ENCODE results near the gene ANKLE2.

DNA sequence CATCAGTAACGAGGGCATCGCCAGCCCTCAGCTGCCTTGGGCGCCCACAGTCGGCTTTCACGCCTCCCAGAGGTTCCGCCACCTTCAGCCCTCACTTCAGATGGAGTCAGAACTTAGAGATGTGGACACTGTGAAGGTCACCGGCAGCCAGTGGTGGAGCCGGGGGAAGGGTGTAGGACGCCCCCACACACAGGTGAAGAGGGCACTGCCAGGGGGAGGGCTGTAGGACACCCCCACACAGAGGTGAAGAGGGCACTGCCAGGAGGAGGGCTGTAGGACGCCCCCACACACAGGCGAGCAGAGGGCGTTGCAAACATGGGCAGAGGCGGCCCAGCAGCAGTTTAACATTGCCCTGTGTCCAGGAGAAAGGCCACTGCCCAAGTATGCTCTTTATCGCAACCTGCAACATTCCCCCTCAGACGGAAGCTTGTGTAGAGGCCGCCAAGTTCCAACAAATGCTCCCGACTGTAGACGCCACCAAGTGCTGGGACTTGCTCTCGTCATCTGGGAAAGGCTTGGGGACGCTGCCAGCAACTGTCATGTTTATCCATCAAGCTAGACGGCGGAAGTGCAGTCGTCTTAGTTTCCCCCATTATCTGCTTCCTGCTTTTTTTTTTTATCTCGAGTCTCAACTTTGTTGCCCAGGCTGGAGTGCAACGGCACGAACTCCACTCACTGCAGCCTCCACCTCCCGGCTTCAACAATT, 4.9 kb upstream of the ANKLE2 start:
- TF ChIP-seq, protein P1, sequence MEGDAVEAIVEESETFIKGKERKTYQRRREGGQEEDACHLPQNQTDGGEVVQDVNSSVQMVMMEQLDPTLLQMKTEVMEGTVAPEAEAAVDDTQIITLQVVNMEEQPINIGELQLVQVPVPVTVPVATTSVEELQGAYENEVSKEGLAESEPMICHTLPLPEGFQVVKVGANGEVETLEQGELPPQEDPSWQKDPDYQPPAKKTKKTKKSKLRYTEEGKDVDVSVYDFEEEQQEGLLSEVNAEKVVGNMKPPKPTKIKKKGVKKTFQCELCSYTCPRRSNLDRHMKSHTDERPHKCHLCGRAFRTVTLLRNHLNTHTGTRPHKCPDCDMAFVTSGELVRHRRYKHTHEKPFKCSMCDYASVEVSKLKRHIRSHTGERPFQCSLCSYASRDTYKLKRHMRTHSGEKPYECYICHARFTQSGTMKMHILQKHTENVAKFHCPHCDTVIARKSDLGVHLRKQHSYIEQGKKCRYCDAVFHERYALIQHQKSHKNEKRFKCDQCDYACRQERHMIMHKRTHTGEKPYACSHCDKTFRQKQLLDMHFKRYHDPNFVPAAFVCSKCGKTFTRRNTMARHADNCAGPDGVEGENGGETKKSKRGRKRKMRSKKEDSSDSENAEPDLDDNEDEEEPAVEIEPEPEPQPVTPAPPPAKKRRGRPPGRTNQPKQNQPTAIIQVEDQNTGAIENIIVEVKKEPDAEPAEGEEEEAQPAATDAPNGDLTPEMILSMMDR (IDR thresholded peaks at IDR 0.05) = no peak
- TF ChIP-seq EZH2 (IDR thresholded peaks at IDR 0.05) = no peak
- no peak for TF ChIP-seq EZH2phosphoT487 (IDR thresholded peaks at IDR 0.05)
